HG03575 (cell line): ENCODE measurements around the gene OR2AT4.
"Not testable (repeated sequence)": the region's sequence is repeated elsewhere in the genome, so short reads cannot be mapped to it uniquely, and the experiment has no call there.

Source experiments
- ATAC-seq: cut with Tn5 transposase; IDR thresholded peaks from one replicate; pipeline ENCODE4 v1.9.1; 2021; ENCODE audit not compliant: unreplicated experiment, insufficient number of reproducible peaks, low FRiP score; ENCODE audit errors: extremely low read depth

The OR2AT4 gene

DNA sequence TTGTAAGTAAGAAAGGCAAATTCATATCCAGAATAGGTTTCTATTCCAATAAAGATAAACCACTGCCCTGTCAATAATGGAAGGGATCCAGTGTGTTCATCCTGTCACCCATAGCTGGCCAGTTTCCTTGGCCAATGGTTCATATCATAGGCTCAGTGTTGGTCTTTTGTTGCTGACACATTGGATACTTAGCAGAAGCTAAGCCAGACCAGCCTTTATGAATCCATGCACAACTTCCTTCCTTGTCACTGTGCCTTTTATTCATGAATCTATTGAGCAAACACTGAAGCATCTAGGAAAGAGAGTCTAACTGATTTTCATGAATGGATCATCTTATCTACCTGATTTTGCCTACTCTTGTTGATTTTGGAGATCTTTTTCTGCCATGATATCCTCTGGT lies 20.0 kb downstream of the OR2AT4 start:
- ATAC-seq, result no peak

- ATAC-seq, result no peak
These were observed 23.1 kb downstream of the OR2AT4 start for GRCh38 chr11:75073459-75074190.

GRCh38 chr11:75072582-75072981 lies 24.1 kb downstream of the OR2AT4 start:
- no peak for ATAC-seq

- no peak for ATAC-seq
These were observed 27.2 kb downstream of the OR2AT4 start for GRCh38 chr11:75069473-75069872.

- ATAC-seq, result no peak
These were observed 27.7 kb downstream of the OR2AT4 start for GRCh38 chr11:75068993-75069392.

DNA sequence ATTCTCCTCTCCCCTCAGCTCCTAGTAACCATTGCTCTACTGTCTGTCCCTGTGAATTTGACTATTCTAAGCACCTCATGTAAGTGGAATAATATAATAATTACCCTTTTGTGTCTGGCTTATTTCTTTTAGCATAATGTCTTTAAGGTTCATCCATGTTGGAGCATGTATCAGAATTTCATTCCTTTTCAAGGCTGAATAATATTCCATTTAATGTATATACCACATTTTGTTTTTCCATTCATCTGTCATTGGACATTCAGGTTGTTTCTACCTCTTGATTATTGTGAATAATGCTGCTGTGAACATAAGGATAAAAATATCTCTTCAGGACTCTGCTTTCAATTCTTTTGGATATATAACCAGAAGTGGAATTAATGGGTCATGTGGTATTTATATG lies 28.1 kb downstream of the OR2AT4 start:
- no peak for ATAC-seq

DNA sequence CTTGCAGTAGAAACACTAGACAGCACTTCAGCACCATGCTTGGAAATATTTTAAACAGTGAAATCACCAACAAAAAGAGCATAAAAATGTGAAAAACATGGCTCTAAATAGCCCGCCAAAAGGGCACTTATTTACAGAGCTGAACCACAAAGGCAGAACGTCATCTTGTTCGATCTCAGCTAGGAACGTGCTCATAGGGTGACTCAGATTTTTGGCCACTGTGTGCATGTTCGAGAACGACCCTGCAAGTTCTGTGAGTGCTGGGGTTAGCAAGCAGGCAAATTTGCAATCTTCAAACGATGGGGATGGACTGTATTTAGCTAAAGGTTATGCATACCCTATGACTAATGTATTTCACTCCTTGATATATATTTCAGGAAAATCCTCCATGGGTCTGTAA lies 30.6 kb downstream of the OR2AT4 start:
- no peak for ATAC-seq

DNA sequence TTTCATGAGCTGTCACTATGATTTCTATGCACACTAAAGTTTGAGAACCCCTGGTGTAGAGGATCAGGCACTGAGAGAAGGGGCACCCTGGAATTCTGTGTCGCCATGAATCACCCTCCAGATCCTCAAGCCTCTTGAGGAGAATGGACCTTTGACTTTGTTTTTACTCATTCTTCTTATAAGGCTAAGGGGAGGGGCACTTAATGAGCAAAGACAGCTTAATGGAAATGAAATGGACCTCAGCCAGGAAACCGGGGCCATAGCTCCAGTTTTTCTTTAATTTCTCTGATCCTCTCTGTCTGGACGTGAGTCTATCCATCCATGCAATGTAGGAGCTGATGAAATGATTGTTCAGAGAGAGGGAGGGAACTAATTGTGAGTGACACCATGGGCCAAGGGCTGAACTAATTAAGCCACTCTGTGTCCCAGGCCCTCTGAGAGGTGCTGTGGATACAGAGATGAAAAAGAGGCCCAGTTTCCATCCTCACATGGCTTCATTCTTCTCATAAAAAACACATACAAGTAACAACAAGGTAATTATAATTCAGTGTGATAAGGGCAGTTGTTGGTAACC lies 32.8 kb downstream of the OR2AT4 start:
- ATAC-seq, result no peak

DNA sequence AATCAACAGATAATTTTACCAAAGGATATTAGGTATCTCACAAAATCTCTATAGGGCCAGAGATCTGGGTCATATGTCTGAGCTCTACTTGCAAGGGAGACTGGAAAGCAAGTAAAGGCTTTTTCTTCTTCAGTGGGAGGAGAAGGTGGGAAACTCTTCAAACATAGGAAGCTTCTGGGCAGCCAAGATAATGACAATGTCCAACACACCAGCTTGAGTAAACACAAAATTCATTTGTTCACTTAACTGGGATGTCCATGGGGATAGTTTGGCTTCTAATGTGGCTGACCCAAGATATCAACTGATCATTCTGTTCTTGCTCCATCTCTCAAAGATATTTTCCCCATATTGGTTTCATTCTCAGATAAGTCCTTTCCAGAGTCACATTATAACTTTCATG lies 37.4 kb downstream of the OR2AT4 start:
- ATAC-seq, result no peak

DNA sequence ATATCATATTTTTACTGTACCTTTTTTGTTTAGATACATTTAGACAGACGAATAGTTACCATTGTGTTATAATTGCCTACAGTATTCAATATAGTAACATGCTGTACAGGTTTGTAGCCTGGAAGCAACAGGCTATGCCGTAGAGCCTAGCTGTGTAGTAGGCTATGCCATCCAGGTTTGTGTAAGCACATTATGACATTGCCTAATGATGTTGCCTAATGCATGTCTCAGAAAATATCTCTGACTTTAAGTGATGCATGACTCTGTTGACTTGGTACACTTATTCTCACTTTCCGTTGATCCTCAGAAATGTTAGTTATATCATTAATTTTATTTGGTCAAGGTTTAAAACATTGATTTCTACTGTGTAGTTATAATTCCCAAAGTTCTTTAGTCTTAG lies 39.9 kb downstream of the OR2AT4 start:
- ATAC-seq, result no peak

GRCh38 chr11:75055511-75055910 lies 41.2 kb downstream of the OR2AT4 start:
- ATAC-seq, result no peak

DNA sequence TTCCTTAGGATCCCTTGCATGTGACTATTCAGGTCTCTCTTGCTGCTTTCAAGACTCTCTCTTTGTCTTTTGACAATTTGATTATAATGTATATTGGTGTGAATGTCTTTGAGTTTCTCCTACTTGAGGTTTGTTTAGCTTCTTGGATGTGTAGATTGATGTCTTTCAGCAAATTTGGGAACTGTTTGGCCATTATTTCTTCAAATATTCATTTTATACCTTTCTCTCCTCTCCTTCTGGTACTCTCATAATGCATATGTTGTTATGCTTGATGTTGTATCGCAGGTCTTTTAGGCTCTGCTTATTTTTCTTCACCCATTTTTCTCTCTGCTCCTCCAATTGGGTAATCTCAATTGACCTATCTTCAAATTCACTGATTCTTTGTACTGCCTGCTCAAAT lies 44.2 kb downstream of the OR2AT4 start:
- ATAC-seq, result no peak

GRCh38 chr11:75051043-75051442 lies 45.6 kb downstream of the OR2AT4 start:
- ATAC-seq, result no peak

- ATAC-seq, result no peak
These were observed 46.2 kb downstream of the OR2AT4 start for GRCh38 chr11:75050516-75050915.

DNA sequence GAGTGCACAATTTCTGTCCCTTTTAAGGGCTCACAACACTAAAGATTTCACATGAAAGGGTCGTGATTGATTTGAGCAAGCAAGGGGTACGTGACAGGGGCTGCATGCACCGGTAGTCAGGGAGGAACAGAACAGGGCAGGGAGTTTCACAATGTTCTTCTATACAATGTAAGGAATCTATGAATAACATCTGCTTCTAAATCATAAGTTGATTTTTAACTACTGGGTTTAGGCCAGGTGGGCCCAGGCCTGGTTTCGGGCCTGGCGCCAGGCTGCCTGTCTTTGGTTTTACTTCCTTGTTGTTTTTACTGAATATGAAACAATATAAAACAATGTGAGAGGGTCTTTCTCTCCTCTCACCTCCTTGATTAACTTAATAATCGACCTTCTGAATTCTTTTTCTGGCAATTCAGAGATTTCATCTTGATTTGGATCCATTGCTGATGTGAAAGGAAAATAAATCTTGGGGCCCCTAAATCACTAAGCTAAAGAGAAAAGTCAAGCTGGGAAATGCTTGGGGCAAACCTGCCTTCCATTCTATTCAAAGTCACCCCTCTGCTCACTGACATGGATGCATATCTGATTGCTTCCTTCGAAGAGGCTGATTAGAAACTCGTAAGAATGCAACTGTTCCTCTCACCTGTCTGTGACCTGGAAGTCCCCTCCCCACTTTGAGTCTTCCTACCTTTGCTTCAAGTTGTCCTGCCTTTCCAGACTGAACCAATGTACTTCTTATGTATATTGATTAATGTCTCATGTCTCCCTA lies 47.0 kb downstream of the OR2AT4 start:
- ATAC-seq, result not testable (repeated sequence)

- no peak for ATAC-seq
These were observed 49.5 kb downstream of the OR2AT4 start for GRCh38 chr11:75047191-75047590.

DNA sequence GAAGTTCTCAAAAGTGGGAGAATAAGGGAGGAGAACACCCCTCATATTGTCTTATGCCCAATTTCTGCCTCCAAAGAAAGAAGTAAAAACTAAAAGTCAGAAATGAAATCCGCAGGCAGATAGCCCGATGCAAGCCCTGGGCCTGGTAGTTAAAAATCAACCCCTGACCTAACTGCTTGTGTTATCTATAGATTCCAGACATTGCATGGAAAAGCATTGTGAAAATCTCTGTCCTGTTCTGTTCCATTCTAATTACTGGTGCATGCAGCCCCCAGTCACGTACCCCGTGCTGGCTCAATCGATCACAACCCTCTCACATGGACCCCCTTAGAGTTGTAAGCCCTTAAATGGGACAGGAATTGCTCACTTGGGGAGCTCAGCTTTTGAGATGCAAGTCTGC lies 50.0 kb downstream of the OR2AT4 start:
- not testable (repeated sequence) for ATAC-seq

GRCh38 chr11:75044381-75045170 lies 52.1 kb downstream of the OR2AT4 start:
- ATAC-seq, result not testable (repeated sequence)

GRCh38 chr11:75041821-75042220 lies 54.9 kb downstream of the OR2AT4 start:
- not testable (repeated sequence) for ATAC-seq
